HFFc6 (cell line): Measurements from ENCODE around the gene TELO2. TPM values are rescaled to one million over a fixed set of nuclear protein-coding genes. Genes with fewer than 3 reads are reported as not detected.

Experiments used
- DNase-seq: peaks from one replicate; pipeline ENCODE4 v3.0.0-alpha.2; 2018
- H3K27ac Mint-ChIP-seq: 2 replicates; pipeline ENCODE4 v1.8.0; 2020; ENCODE audit warnings: mild to moderate bottlenecking, mixed read lengths
- H3K27me3 Mint-ChIP-seq: 2 replicates; pipeline ENCODE4 v1.8.0; 2021; ENCODE audit warnings: mild to moderate bottlenecking, moderate library complexity, mixed read lengths; ENCODE audit not compliant: insufficient read depth
- H3K36me3 Mint-ChIP-seq: 2 replicates; pipeline ENCODE4 v1.8.0; 2021; ENCODE audit warnings: low read depth, mixed read lengths
- H3K4me1 Mint-ChIP-seq: 2 replicates; pipeline ENCODE4 v1.8.0; 2020; ENCODE audit warnings: low read depth, mixed read lengths
- H3K4me3 Mint-ChIP-seq: 2 replicates; pipeline ENCODE4 v1.8.0; 2020; ENCODE audit warnings: mild to moderate bottlenecking, moderate library complexity, mixed read lengths
- H3K9me3 Mint-ChIP-seq: 2 replicates; pipeline ENCODE4 v1.8.0; 2020; ENCODE audit warnings: mild to moderate bottlenecking, mixed read lengths
- total RNA-seq, 6 experiments: library from RNA; stranded (reverse); fragmentation: NEBNext Ultra II Directional; extraction: Animal tissue kit (Norgen Biotek cat#: 25700); gene quantifications; 2 replicates in 1 of 6; 3 replicates in 5 of 6; pipeline ENCODE4 v1.2.3, GENCODE V29; 2021
- TF ChIP-seq, protein P1 (sequence below): fragments of 200-600 bp; sonication (generic); IDR thresholded peaks from 2 replicates; pipeline ENCODE4 v1.5.0; 2021; ENCODE audit warnings: antibody characterized with exemption, mild to moderate bottlenecking

TELO2 gene
- total RNA-seq, 6 experiments from 2014 or later, result 28.6 to 37.4 (median 34.8) TPM

DNA sequence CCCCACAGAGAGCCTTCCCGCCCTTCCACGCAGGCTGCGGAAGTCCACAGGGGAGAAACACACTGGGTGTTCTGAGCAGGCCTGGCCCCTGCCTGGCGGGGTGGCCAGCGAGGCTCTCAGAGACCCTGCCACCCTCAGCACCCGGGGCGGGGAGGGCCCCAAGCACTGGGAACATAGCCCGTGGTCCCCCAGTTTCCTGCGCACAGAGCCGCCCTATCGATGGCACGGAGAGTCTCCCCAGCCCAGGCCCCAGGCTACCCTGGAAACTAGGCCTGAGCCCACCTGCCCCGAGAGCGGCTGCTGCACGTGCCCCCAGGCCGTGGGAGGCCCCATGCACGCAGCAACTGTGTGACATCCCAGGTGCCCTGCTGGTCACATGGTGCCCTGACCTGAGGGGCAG is 38.6 kb upstream of the TELO2 start:
- peaks cover 1% of the 10 kb centered on the region for H3K27me3 Mint-ChIP-seq
- TF ChIP-seq, protein P1, sequence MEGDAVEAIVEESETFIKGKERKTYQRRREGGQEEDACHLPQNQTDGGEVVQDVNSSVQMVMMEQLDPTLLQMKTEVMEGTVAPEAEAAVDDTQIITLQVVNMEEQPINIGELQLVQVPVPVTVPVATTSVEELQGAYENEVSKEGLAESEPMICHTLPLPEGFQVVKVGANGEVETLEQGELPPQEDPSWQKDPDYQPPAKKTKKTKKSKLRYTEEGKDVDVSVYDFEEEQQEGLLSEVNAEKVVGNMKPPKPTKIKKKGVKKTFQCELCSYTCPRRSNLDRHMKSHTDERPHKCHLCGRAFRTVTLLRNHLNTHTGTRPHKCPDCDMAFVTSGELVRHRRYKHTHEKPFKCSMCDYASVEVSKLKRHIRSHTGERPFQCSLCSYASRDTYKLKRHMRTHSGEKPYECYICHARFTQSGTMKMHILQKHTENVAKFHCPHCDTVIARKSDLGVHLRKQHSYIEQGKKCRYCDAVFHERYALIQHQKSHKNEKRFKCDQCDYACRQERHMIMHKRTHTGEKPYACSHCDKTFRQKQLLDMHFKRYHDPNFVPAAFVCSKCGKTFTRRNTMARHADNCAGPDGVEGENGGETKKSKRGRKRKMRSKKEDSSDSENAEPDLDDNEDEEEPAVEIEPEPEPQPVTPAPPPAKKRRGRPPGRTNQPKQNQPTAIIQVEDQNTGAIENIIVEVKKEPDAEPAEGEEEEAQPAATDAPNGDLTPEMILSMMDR, result no peak
- no peaks in the 10 kb centered on the region for H3K4me1 Mint-ChIP-seq
- H3K36me3 Mint-ChIP-seq, result peaks cover 5% of the 10 kb centered on the region; the same call in 1 of the 2 replicates
- no peaks in the 10 kb centered on the region for H3K9me3 Mint-ChIP-seq
- H3K27ac Mint-ChIP-seq, result no peak overlapping the region
- no peak for DNase-seq
- H3K4me3 Mint-ChIP-seq, result no peak overlapping the region

DNA sequence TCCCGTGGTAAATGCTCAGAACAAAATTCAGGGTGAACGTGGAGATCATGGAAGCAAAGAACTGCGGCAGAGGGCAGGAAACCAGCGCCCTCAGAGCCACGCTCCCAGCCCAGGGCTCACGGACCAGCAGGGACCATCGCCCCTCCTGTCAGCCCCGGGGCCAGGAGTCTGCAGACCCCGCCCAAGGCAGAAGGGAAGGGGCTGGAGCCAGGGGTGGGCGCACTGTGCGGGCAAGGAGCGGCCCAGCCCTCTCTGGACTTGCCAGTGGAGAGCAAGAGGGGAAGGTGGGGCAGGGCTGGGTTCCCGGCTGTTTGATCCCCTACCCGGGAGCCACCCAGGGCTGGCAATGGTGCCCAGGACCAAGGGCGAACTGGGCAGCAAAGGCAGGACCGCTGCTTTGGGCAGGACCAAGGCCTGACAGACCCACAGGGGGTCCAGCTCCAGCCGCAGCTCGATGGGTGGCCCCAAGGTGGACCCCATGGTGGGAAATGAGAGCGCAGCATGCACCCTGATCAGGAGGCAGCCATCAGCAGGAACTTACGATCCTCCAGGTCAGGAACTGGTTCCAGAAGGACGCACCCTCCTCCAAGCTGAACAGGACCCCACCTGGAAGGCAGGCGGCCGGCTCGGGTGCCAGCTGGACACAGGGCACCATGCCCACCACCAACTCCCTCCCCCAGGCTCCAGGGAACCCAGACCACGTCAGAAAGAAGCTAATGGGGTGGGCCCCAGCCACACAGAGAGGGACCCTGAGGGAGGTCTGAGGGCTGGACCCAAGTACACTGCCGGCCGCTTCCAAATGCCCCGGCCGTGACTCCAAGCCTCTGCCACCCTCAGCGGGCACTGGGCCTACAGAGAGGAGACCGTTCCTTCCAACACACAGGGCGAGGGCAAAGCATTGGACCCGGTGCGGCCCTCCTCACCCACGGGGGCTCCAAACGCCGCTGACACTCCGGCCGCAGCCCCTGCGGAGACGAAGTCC is 37.7 kb upstream of the TELO2 start:
- Mint-ChIP-seq H3K9me3 (no peaks in the 10 kb centered on the region), H3K27me3 (no peaks in the 10 kb centered on the region; the same call in none of the 2 replicates), H3K36me3 (peaks cover 5% of the 10 kb centered on the region; the same call in 1 of the 2 replicates), H3K27ac (no peak overlapping the region), H3K4me1 (no peaks in the 10 kb centered on the region), H3K4me3 (no peak overlapping the region)
- TF ChIP-seq, protein P1, result no peak
- DNase-seq, result no peak

- TF ChIP-seq, protein P1, result no peak
- no peak for DNase-seq
- Mint-ChIP-seq H3K9me3 (no peaks in the 10 kb centered on the region), H3K36me3 (no peaks in the 10 kb centered on the region), H3K27ac (no peak overlapping the region), H3K27me3 (no peaks in the 10 kb centered on the region; the same call in 1 of the 2 replicates), H3K4me3 (no peak overlapping the region), H3K4me1 (no peaks in the 10 kb centered on the region)
Measured at GRCh38 chr16:1456951-1457350, 36.2 kb upstream of the TELO2 start.

DNA sequence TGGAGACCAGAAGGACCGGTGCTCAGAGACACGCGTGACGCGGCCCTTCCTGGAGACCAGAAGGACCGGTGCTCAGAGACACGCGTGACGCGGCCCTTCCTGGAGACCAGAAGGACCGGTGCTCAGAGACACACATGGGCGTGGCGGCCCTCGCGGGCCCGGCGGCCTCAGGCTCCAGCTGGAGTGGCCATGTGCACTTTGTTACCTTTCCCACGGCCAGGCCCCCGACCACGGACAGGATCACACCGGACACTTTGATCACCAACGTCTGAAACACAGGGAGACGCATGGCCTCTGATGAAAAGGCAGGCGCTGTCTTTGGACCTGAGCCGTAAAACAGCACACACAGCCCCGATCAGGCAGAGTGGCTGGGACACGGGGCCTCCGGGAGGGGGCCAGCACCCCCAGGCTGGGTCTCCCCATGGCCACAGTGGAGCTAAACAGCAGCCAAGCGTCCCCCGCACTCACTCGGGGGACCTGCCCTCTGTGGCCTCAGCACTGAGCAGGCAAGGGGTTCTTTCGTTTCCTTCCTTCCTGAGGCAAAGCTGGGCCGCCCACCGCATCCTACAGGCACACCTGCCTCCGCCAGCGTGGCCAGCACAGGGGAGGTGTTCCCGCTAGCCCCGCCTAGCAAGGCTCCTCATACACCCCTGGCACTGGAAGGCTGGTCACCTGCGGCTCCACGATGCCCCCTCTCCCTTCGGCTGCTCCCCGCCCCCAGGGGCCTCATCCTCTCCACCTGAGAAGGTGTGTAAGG is 35.5 kb upstream of the TELO2 start:
- Mint-ChIP-seq H3K4me3 (no peak overlapping the region), H3K9me3 (no peaks in the 10 kb centered on the region), H3K27me3 (no peaks in the 10 kb centered on the region; the same call in 1 of the 2 replicates), H3K4me1 (no peaks in the 10 kb centered on the region), H3K36me3 (no peaks in the 10 kb centered on the region), H3K27ac (no peak overlapping the region)
- DNase-seq, result no peak
- TF ChIP-seq, protein P1, result no peak

GRCh38 chr16:1458336-1458976 is 34.7 kb upstream of the TELO2 start:
- TF ChIP-seq, protein P1, result no peak
- DNase-seq, result peak; percentile 10
- Mint-ChIP-seq H3K4me3 (no peak overlapping the region), H3K27ac (no peak overlapping the region), H3K4me1 (no peaks in the 10 kb centered on the region), H3K9me3 (no peaks in the 10 kb centered on the region), H3K36me3 (no peaks in the 10 kb centered on the region), H3K27me3 (no peaks in the 10 kb centered on the region; the same call in 1 of the 2 replicates)
